Mesendoderm (in vitro differentiated cells): Measurements from ENCODE around the gene C1QTNF6. TPM values are rescaled to one million over a fixed set of nuclear protein-coding genes. Genes with fewer than 3 reads are reported as not detected.
"Not testable (repeated sequence)": the region's sequence is repeated elsewhere in the genome, so short reads cannot be mapped to it uniquely, and the experiment has no call there.

Experiments
- DNase-seq: peaks from one replicate; pipeline ENCODE4 v3.0.0; 2013
- H2AK5ac ChIP-seq: 2 replicates; pipeline ENCODE4 v1.6.1; 2013; ENCODE audit warnings: low read length, inconsistent platforms
- H2BK120ac ChIP-seq: 2 replicates; pipeline ENCODE4 v1.6.1; 2013; ENCODE audit warnings: low read depth, mild to moderate bottlenecking, low read length, moderate library complexity, mixed read lengths
- H2BK15ac ChIP-seq: replicated peaks from 2 replicates; pipeline ENCODE4 v1.6.1; 2013; ENCODE audit warnings: low read depth, mild to moderate bottlenecking, moderate library complexity
- H2BK5ac ChIP-seq: 2 replicates; pipeline ENCODE4 v1.6.1; 2013; ENCODE audit warnings: low read length, inconsistent platforms
- H3K18ac ChIP-seq: 2 replicates; pipeline ENCODE4 v1.6.1; 2013; ENCODE audit warnings: mild to moderate bottlenecking, low read length, mixed read lengths
- H3K23ac ChIP-seq: one replicate; pipeline ENCODE4 v1.6.1; 2013; ENCODE audit warnings: low read length
- H3K27ac ChIP-seq: 2 replicates; pipeline ENCODE4 v1.5.1; 2013; ENCODE audit warnings: low read depth, mild to moderate bottlenecking, inconsistent platforms, low read length, moderate library complexity
- H3K27me3 ChIP-seq: 2 replicates; pipeline ENCODE4 v1.6.1; 2013; ENCODE audit warnings: low read length, control low read depth, mild to moderate bottlenecking, inconsistent platforms; ENCODE audit not compliant: insufficient read depth, poor library complexity
- H3K36me3 ChIP-seq: 2 replicates; pipeline ENCODE4 v1.6.1; 2013; ENCODE audit warnings: low read length, inconsistent platforms; ENCODE audit not compliant: control insufficient read depth, insufficient read depth
- H3K4ac ChIP-seq: one replicate; pipeline ENCODE4 v1.6.1; 2013; ENCODE audit warnings: low read depth, mild to moderate bottlenecking, low read length, moderate library complexity
- H3K4me1 ChIP-seq: 2 replicates; pipeline ENCODE4 v1.6.1; 2013; ENCODE audit warnings: low read depth, low read length, inconsistent platforms; ENCODE audit not compliant: control insufficient read depth
- H3K4me2 ChIP-seq: 2 replicates; pipeline ENCODE4 v1.6.1; 2013; ENCODE audit warnings: low read length
- H3K4me3 ChIP-seq: 2 replicates; pipeline ENCODE4 v1.5.1; 2013; ENCODE audit warnings: mild to moderate bottlenecking, low read length
- H3K56ac ChIP-seq: one replicate; pipeline ENCODE4 v1.6.1; 2013; ENCODE audit warnings: low read length
- H3K79me1 ChIP-seq: 2 replicates; pipeline ENCODE4 v1.6.1; 2013; ENCODE audit warnings: low read length, inconsistent platforms
- H3K79me2 ChIP-seq: 2 replicates; pipeline ENCODE4 v1.6.1; 2013; ENCODE audit warnings: mild to moderate bottlenecking, low read length; ENCODE audit not compliant: control insufficient read depth, insufficient read depth
- H3K9ac ChIP-seq: 2 replicates; pipeline ENCODE4 v1.6.1; 2013; ENCODE audit warnings: low read length, inconsistent platforms
- H4K5ac ChIP-seq: one replicate; pipeline ENCODE4 v1.6.1; 2013; ENCODE audit warnings: low read length
- H4K8ac ChIP-seq: one replicate; pipeline ENCODE4 v1.6.1; 2013; ENCODE audit warnings: low read depth, mild to moderate bottlenecking, control low read depth, low read length, moderate library complexity
- WGBS: extraction: QIAGEN DNeasy Blood & Tissue Kit; methylation state at CpG from one replicate; pipeline ENCODE4 v1.1.7; 2013; ENCODE audit warnings: low lambda C conversion rate, missing lambda C conversion rate; ENCODE audit not compliant: insufficient coverage; ENCODE audit errors: extremely low coverage; 5-methylcytosine and 5-hydroxymethylcytosine counted together
- polyA plus RNA-seq, 2 experiments: library from polyadenylated mRNA; stranded (reverse); fragments of 200-250 nt; gene quantifications; one replicate each; pipeline ENCODE4 v1.2.3, GENCODE V29; 2013

The C1QTNF6 gene
- polyA plus RNA-seq (2013, experiment 1 of 2), result 1.8 TPM
- polyA plus RNA-seq (2013, experiment 2 of 2), result 2.5 TPM

- Histone ChIP-seq H3K79me2 (no peaks in the 10 kb centered on the region), H3K4me3 (no peak within 1 kb of the TSS), H3K79me1 (no peaks in the 10 kb centered on the region), H3K27me3 (no peaks in the 10 kb centered on the region), H3K4ac (peak within 1 kb of the TSS; percentile 82), H3K36me3 (no peaks in the 10 kb centered on the region), H3K56ac (peak within 1 kb of the TSS; percentile 74), H3K9ac (peak within 1 kb of the TSS; percentile 42), H4K5ac (peak within 1 kb of the TSS; percentile 61), H3K4me2 (peak within 1 kb of the TSS; percentile 3), H3K23ac (peak within 1 kb of the TSS; percentile 95), H3K27ac (peak within 1 kb of the TSS; percentile 94), H2BK5ac (peak within 1 kb of the TSS; percentile 97), H2BK15ac (no peak within 1 kb of the TSS), H2BK120ac (peak within 1 kb of the TSS; percentile 56), H2AK5ac (peak within 1 kb of the TSS; percentile 9), H3K18ac (peak within 1 kb of the TSS; percentile 51), H3K4me1 (peaks cover 9% of the 10 kb centered on the region), H4K8ac (no peak within 1 kb of the TSS)
- no CpG with 5 or more reads among the region's 17 CpGs for WGBS
- DNase-seq, result peak; percentile 95
Observed at GRCh38 chr22:37187891-37188761, at the start of gene C1QTNF6. TSS of gene C1QTNF6 (minus strand) at chr22:37188247. CDS start at chr22:37188213, 34 bp downstream.

- Histone ChIP-seq H3K27me3 (no peaks in the 10 kb centered on the region), H3K4me3 (no peak overlapping the region), H3K4me2 (no peak overlapping the region), H3K4me1 (peaks cover 2% of the 10 kb centered on the region), H3K18ac (no peak overlapping the region), H3K79me2 (no peaks in the 10 kb centered on the region), H3K27ac (no peak overlapping the region), H3K56ac (no peak overlapping the region), H3K36me3 (no peaks in the 10 kb centered on the region), H2BK120ac (no peak overlapping the region), H3K4ac (no peak overlapping the region), H2BK15ac (no peak overlapping the region), H3K23ac (no peak overlapping the region), H4K8ac (no peak overlapping the region), H2BK5ac (no peak overlapping the region), H2AK5ac (no peak overlapping the region), H3K9ac (no peak overlapping the region), H3K79me1 (no peaks in the 10 kb centered on the region), H4K5ac (no peak overlapping the region)
- WGBS, result no CpG with 5 or more reads among the region's 3 CpGs
- DNase-seq, result no peak
Observed at GRCh38 chr22:37235897-37236607, 48.0 kb upstream of the C1QTNF6 start.

- WGBS, result no CpG with 5 or more reads among the region's 16 CpGs
- H3K4me3 ChIP-seq, result no peak overlapping the region
Observed at GRCh38 chr22:37234736-37235711, 47.0 kb upstream of the C1QTNF6 start.

GRCh38 chr22:37233751-37234631, 45.9 kb upstream of the C1QTNF6 start:
- H3K4me2 ChIP-seq, result no peak overlapping the region
- H3K4me3 ChIP-seq, result no peak overlapping the region
- no peak overlapping the region for H4K5ac ChIP-seq
- no peaks in the 10 kb centered on the region for H3K36me3 ChIP-seq
- H3K27me3 ChIP-seq, result no peaks in the 10 kb centered on the region
- H2AK5ac ChIP-seq, result no peak overlapping the region
- no peak overlapping the region for H3K23ac ChIP-seq
- H3K56ac ChIP-seq, result no peak overlapping the region
- no CpG with 5 or more reads among the region's 27 CpGs for WGBS
- H4K8ac ChIP-seq, result no peak overlapping the region
- no peak for DNase-seq
- no peak overlapping the region for H2BK15ac ChIP-seq
- H3K4ac ChIP-seq, result no peak overlapping the region
- no peaks in the 10 kb centered on the region for H3K79me2 ChIP-seq
- H2BK5ac ChIP-seq, result no peak overlapping the region
- no peak overlapping the region for H2BK120ac ChIP-seq
- peaks cover 2% of the 10 kb centered on the region for H3K4me1 ChIP-seq
- no peak overlapping the region for H3K18ac ChIP-seq
- H3K27ac ChIP-seq, result no peak overlapping the region
- H3K9ac ChIP-seq, result no peak overlapping the region
- no peaks in the 10 kb centered on the region for H3K79me1 ChIP-seq

More at GRCh38 chr22:37234736-37235711, 47.0 kb upstream of the C1QTNF6 start:
- Histone ChIP-seq H3K56ac (no peak overlapping the region), H3K27me3 (no peaks in the 10 kb centered on the region), H3K23ac (no peak overlapping the region), H3K18ac (no peak overlapping the region), H3K79me2 (no peaks in the 10 kb centered on the region), H3K9ac (no peak overlapping the region), H3K27ac (no peak overlapping the region), H3K4ac (no peak overlapping the region), H2BK5ac (no peak overlapping the region), H2BK120ac (no peak overlapping the region), H3K36me3 (no peaks in the 10 kb centered on the region), H2BK15ac (no peak overlapping the region), H3K79me1 (no peaks in the 10 kb centered on the region), H3K4me1 (peaks cover 2% of the 10 kb centered on the region), H4K8ac (no peak overlapping the region), H4K5ac (no peak overlapping the region), H2AK5ac (no peak overlapping the region), H3K4me2 (no peak overlapping the region)
- no peak for DNase-seq

GRCh38 chr22:37233371-37233750, 45.3 kb upstream of the C1QTNF6 start:
- not testable (repeated sequence) for H2BK120ac ChIP-seq, H3K79me2 ChIP-seq, H3K4me2 ChIP-seq, H3K4ac ChIP-seq, H3K23ac ChIP-seq, H4K8ac ChIP-seq, H3K56ac ChIP-seq, H3K18ac ChIP-seq, H3K4me1 ChIP-seq, H4K5ac ChIP-seq, H2BK15ac ChIP-seq, H3K9ac ChIP-seq, H3K27ac ChIP-seq, H3K79me1 ChIP-seq, H2AK5ac ChIP-seq, H2BK5ac ChIP-seq, H3K4me3 ChIP-seq, H3K36me3 ChIP-seq, H3K27me3 ChIP-seq, DNase-seq
- WGBS, result no CpG with 5 or more reads among the region's 12 CpGs
